Ishikawa (cell line): Measurements from ENCODE around the gene PRDM12.

Experiments used
- MAX ChIP-seq: IDR thresholded peaks from 2 replicates; pipeline ENCODE4 v1.6.1; 2012
- RAD21 ChIP-seq: IDR thresholded peaks from 2 replicates; pipeline ENCODE4 v1.6.1; 2012; ENCODE audit warnings: low read depth
- REST ChIP-seq: IDR thresholded peaks from 2 replicates; pipeline ENCODE4 v1.6.1; 2012; ENCODE audit warnings: low read depth, mild to moderate bottlenecking
- TEAD4 ChIP-seq: IDR thresholded peaks from 2 replicates; pipeline ENCODE4 v1.6.1; 2012

GRCh38 chr9:130669965-130670364 is 5.6 kb downstream of the PRDM12 start:
- TF ChIP-seq MAX (no peak), TEAD4 (no peak), RAD21 (no peak), REST (no peak)
